Heart left ventricle (tissue), 13 donors: ENCODE data around the gene TMEM132D.

Experiments used
- CTCF ChIP-seq, 12 donors: fragments of 200-600 bp; sonication (generic) in 4 of 12; IDR thresholded peaks; one replicate each; pipeline versions ENCODE4 v1.5.0 to v1.8.0; 2018 to 2022; ENCODE audit warnings: antibody characterized with exemption in 12 of 12, mild to moderate bottlenecking in 5 of 12
- POLR2A ChIP-seq, 2 donors: fragments of 450-650 bp; IDR thresholded peaks; one replicate each; pipeline ENCODE4 v1.6.1; 2017; ENCODE audit warnings: antibody characterized with exemption in 2 of 2, mild to moderate bottlenecking in 2 of 2, moderate library complexity in 2 of 2
- donor health status: ischemic (EF 13 %, LVEDD 7.1; RV severe dilation, severe dysfunction).
- donor health status: DM: no; HTN: yes; CAD: no.
- donor health status: DM: no; HTN: no; CAD: no.
- donor health status: ischemic (EF 25% LVEDD 6.9; RV normal size, moderate dysfunction).
- donor health status: ischemic (EF 25% LVEDD 5.7; RV mildly dilated, moderate dysfunction).
- donor health status: ischemic (EF 35%, LVEDD 5.7; RV mildly dilated, moderate dysfunction).
- donor health status: nonischemic (EF 11% LVEDD 7.7; RV severe dilation, severe dysfunction).
- donor health status: DM: yes; HTN: yes; CAD: no.
- donor health status: PGD.
- donor health status: ischemic (EF 29% LVEDD 5.4; RV normal size, mild dysfunction).
- donor health status: nonischemic (EF 23%, LVEDD 6.1; RV moderate dilation, normal function).

- TF ChIP-seq POLR2A (IDR thresholded peaks at IDR 0.05): no peak
- no peak for TF ChIP-seq CTCF (IDR thresholded peaks at IDR 0.05)
These were observed 233.4 kb downstream of the TMEM132D start for GRCh38 chr12:129670256-129670920.
